WERI-Rb-1 (cell line): ENCODE measurements around the gene AIPL1.

Experiments used
- DNase-seq: peaks from one replicate; pipeline ENCODE4 v3.0.0-alpha.2; 2020
- H3K27ac ChIP-seq: fragments of 250-450 bp; sonication (Bioruptor Pico); 2 replicates; pipeline ENCODE4 v1.5.1; 2020; ENCODE audit warnings: mild to moderate bottlenecking, moderate library complexity
- H3K27me3 ChIP-seq: fragments of 250-450 bp; sonication (Bioruptor Pico); 2 replicates; pipeline ENCODE4 v1.5.1; 2021; ENCODE audit warnings: mild to moderate bottlenecking, low read depth, moderate library complexity; ENCODE audit not compliant: insufficient read depth, severe bottlenecking
- H3K36me3 ChIP-seq: fragments of 250-450 bp; sonication (Bioruptor Pico); 2 replicates; pipeline ENCODE4 v1.5.1; 2020; ENCODE audit warnings: mild to moderate bottlenecking, moderate library complexity
- H3K4me3 ChIP-seq: 2 replicates; pipeline ENCODE4 v1.5.1; 2011; ENCODE audit warnings: low read depth, mild to moderate bottlenecking, control low read depth, low read length
- H3K9me3 ChIP-seq: fragments of 250-450 bp; sonication (Bioruptor Pico); 2 replicates; pipeline ENCODE4 v1.5.1; 2021; ENCODE audit warnings: mild to moderate bottlenecking, moderate library complexity; ENCODE audit not compliant: severe bottlenecking
- TF ChIP-seq, protein P1 (sequence below): IDR thresholded peaks from 2 replicates; pipeline ENCODE4 v1.5.1; 2011; ENCODE audit warnings: low read depth, mild to moderate bottlenecking, control low read depth, inconsistent platforms, low read length

The AIPL1 gene

DNA sequence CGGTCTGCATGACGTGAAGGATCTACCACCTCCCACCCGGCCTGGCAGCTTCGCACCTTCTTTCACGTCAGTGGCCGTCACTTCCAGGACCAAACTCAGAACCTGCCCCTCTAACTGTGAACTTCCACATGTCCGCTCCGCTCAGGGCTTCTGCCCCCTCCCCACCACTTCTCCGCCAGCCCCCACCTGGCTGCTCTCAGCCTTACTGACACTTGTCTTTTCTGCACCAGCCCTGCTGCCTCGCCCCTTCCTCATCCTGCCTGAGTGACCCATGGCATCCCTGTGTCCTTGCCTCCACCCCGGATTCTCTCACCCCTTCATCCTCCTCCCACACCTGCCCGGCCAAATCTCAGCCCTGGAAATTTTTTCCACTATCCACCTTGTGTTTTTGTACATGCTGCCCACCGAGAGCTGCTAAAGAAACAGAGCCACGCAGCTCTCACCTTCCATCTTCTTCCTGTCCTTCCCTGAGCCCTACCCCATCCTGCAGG lies 23.6 kb upstream of the AIPL1 start:
- Histone ChIP-seq H3K27me3 (no peaks in the 10 kb centered on the region), H3K36me3 (no peaks in the 10 kb centered on the region), H3K27ac (no peak overlapping the region), H3K4me3 (no peak overlapping the region), H3K9me3 (no peaks in the 10 kb centered on the region)
- no peak for DNase-seq
- TF ChIP-seq, protein P1, sequence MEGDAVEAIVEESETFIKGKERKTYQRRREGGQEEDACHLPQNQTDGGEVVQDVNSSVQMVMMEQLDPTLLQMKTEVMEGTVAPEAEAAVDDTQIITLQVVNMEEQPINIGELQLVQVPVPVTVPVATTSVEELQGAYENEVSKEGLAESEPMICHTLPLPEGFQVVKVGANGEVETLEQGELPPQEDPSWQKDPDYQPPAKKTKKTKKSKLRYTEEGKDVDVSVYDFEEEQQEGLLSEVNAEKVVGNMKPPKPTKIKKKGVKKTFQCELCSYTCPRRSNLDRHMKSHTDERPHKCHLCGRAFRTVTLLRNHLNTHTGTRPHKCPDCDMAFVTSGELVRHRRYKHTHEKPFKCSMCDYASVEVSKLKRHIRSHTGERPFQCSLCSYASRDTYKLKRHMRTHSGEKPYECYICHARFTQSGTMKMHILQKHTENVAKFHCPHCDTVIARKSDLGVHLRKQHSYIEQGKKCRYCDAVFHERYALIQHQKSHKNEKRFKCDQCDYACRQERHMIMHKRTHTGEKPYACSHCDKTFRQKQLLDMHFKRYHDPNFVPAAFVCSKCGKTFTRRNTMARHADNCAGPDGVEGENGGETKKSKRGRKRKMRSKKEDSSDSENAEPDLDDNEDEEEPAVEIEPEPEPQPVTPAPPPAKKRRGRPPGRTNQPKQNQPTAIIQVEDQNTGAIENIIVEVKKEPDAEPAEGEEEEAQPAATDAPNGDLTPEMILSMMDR, result no peak

DNA sequence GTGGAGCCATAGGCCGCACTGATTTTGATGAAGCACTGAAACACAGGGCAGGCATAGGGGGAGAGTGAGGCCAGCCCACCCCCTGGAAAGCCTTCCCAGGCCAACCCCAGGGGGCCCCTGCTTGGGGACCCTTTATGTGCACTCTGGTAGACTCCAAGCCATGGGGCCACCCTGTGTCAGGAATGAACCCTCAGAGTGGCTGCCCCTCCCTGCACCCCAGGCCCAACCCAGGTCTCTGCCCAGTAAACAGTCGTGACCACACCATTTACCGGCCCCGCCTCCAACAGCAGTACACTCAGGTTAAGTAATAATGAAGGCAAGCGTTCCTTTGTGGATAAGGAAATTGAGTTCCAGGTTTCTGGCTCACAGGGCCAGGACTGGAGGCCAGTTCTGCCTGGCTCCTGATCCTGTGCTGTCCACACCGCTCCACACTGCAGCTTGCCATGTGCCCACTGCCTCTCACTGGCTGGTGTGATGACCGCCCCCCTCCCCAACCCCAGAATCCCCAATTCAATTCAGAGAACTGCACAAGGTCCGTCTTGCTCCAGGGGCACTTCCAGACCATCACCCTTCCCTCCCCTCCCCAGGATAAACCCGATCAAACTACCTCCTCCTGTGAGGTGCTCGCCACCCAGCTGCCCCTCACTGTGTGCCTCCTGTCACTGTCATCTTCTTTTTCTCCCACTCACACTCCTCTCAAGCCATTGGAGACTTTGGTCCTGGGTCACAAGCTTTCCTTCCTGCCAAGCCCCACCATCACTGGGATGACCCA lies 23.0 kb upstream of the AIPL1 start:
- peaks cover 3% of the 10 kb centered on the region; the same call in 1 of the 2 replicates for H3K36me3 ChIP-seq
- H3K27ac ChIP-seq, result no peak overlapping the region
- DNase-seq, result no peak
- no peaks in the 10 kb centered on the region for H3K27me3 ChIP-seq
- H3K9me3 ChIP-seq, result no peaks in the 10 kb centered on the region
- no peak overlapping the region for H3K4me3 ChIP-seq
- TF ChIP-seq, protein P1, result no peak

DNA sequence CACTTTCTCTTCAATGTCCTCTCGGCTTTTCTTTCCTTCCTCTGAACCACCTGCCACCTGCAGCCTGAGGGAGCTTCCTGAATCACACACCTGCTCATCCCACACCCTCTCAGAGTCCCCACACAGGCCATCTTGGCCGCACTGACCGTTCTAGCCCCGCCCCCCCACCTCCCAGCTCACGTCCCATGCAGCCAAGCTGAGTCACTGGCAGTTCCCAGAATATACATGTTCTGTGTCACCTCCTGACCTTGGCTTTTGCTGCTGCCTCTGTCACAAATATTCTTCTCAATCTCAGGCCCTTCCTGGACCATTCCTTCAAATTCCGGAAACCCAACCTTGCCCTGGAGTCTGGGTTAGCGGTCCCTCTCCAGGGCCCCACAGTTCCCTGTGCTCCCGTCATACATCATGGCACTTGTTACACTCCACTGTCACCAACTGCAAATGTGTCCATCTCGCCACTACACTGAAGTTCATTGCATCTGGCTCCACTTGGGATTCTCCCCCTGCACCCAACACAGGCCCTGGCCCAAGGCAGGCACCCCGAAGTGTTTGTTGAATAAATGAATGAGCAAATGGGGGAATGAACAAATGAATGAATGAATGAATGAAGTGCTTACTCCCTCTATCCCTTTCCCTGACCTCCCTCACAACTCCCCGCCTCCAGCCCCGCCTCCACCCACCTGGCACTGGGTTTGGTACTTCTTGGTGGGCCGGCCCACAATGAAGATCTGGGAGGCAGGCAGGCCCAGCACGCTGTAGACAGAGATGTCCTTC lies 22.2 kb upstream of the AIPL1 start:
- Histone ChIP-seq H3K27me3 (no peaks in the 10 kb centered on the region), H3K27ac (no peak overlapping the region), H3K4me3 (no peak overlapping the region), H3K9me3 (no peaks in the 10 kb centered on the region), H3K36me3 (peaks cover 3% of the 10 kb centered on the region; the same call in 1 of the 2 replicates)
- DNase-seq, result no peak
- TF ChIP-seq, protein P1, result no peak

DNA sequence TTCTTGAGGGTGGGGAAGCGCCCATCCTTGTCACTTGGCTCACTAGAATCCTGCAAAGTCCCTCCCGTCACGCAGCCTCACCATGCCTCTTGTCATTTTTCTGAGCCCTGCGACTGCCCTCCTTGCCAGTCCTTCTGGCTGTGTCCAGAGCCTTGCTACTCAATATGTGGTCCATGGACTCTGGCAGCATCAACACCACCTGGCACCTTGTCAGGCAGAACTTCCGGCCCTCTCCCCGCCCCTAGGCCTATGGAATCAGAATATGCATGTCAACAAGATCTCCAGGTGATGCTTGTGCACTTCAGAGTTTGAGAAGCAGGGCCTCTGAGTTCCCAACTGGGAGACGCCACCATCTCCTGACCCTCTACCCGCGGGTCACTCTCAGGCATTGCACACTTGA lies 21.4 kb upstream of the AIPL1 start:
- H3K36me3 ChIP-seq, result peaks cover 3% of the 10 kb centered on the region; the same call in 1 of the 2 replicates
- H3K27me3 ChIP-seq, result no peaks in the 10 kb centered on the region
- H3K4me3 ChIP-seq, result no peak overlapping the region
- TF ChIP-seq, protein P1, result no peak
- no peaks in the 10 kb centered on the region for H3K9me3 ChIP-seq
- no peak overlapping the region for H3K27ac ChIP-seq
- no peak for DNase-seq

DNA sequence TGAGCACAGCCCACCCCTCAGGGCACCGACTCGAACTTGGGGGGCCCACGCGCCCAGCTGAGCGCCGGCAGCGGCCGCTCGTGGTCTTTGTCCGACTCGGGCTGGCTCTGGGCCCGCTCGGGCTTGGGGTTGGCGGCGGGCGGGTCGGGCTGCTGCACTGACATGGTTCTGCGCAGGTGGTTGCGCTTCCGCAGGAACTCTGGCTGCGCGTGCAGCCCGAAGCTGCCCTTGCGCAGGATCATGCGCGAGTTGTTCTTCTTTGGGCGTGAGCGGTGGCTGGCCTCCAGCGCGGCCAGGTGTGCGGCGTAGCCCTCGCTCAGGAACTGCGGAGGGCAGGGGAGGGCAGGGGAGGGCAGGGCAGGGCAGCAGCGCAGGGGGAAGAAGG lies 20.4 kb upstream of the AIPL1 start:
- no peak overlapping the region for H3K27ac ChIP-seq
- no peaks in the 10 kb centered on the region for H3K27me3 ChIP-seq
- no peak overlapping the region for H3K4me3 ChIP-seq
- no peaks in the 10 kb centered on the region for H3K9me3 ChIP-seq
- H3K36me3 ChIP-seq, result peaks cover 3% of the 10 kb centered on the region
- DNase-seq, result no peak
- TF ChIP-seq, protein P1, result no peak
